C4-2B (cell line): ENCODE measurements around the gene TMEM191C.
"Not testable (repeated sequence)": the region's sequence is repeated elsewhere in the genome, so short reads cannot be mapped to it uniquely, and the experiment has no call there.

Experiments
- CTCF ChIP-seq: fragments of 450-650 bp; conservative IDR thresholded peaks from 2 replicates; pipeline ENCODE4 v1.5.1; 2017; ENCODE audit warnings: mild to moderate bottlenecking
- ZFX ChIP-seq: fragments of 450-650 bp; IDR thresholded peaks from 2 replicates; pipeline ENCODE4 v1.6.1; 2017

DNA sequence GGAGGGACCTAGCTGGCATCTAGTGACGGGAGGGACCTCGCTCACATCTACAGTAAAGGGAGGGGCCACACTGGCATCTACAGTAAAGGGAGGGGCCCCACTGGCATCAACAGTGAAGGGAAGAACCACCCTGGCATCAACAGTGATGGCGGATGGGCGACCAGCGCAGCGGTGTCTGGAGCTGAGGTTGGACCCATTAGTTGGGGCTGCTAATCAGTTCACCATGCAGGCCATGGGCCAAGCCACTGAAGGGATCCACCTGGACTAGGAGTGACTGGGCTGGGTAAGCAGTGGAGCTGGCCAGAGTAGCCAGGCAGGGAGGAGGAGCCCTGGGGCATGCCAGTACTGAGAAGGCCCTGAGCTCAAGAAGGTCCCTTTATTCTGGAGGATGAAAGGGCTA is 23.4 kb downstream of the TMEM191C start:
- not testable (repeated sequence) for TF ChIP-seq CTCF, ZFX
